Right cardiac atrium (tissue), 5 donors: ENCODE measurements around the gene NYAP1. TPM values are rescaled to one million over a fixed set of nuclear protein-coding genes. Genes with fewer than 3 reads are reported as not detected.
A peak's percentile ranks its signal among the peaks of the same experiment; 100 is the strongest.
"Not testable (repeated sequence)": the region's sequence is repeated elsewhere in the genome, so short reads cannot be mapped to it uniquely, and the experiment has no call there.

ENCODE experiments used
- ATAC-seq, 2 donors: fragments of 200-7000 bp; cut with Tn5 transposase; one replicate each; pipeline versions ENCODE4 v1.8.0 to v1.9.1; 2020; ENCODE audit warnings: moderate library complexity in 2 of 2, mild to moderate bottlenecking in 1 of 2
- DNase-seq, 3 donors: peaks; one replicate each; pipeline ENCODE4 v3.0.0-alpha.2; 2020
- H3K27ac ChIP-seq: one replicate; pipeline ENCODE4 v1.5.1; 2013; ENCODE audit warnings: mild to moderate bottlenecking, low read length, control low read depth, moderate library complexity
- H3K27me3 ChIP-seq: one replicate; pipeline ENCODE4 v1.6.1; 2013; ENCODE audit not compliant: control insufficient read depth, insufficient read depth
- H3K4me1 ChIP-seq: one replicate; pipeline ENCODE4 v1.6.1; 2013; ENCODE audit warnings: low read length; ENCODE audit not compliant: control insufficient read depth, insufficient read depth
- H3K4me3 ChIP-seq: one replicate; pipeline ENCODE4 v1.5.1; 2013; ENCODE audit warnings: low read length, control low read depth
- H3K9me3 ChIP-seq: one replicate; pipeline ENCODE4 v1.6.1; 2013; ENCODE audit warnings: low read length; ENCODE audit not compliant: control insufficient read depth
- WGBS: extraction: QIAGEN DNeasy Blood & Tissue Kit; methylation state at CpG from one replicate; pipeline ENCODE4 v1.1.7; 2013; 5-methylcytosine and 5-hydroxymethylcytosine counted together
- intact Hi-C, 4 donors: fragments of 100-400 bp; cut with DNase I; formaldehyde crosslinking; loops; one replicate each; pipeline versions ENCODE4 v1.11.0 to v1.14.0; 2022 to 2023
- polyA plus RNA-seq: library from polyadenylated mRNA; stranded (reverse); fragments of 200-250 nt; gene quantifications from one replicate; pipeline ENCODE4 v1.2.3, GENCODE V29; 2013
- total RNA-seq, 4 donors: library from RNA; stranded (reverse); fragmentation: NEBNext Ultra II Directional; extraction: Animal tissue kit (Norgen Biotek cat#: 25700); gene quantifications; one replicate each; pipeline ENCODE4 v1.2.1, GENCODE V29; 2021
- donor health status: healthy with polysubstance abuse.
- donor health status: DM: no; HTN: yes; CAD: no.
- donor health status: DM: no; HTN: no; CAD: no.
- donor health status: DM: no; HTN: yes; CAD: no; lungs with severe emphysema.
- donor health status: DM: yes; HTN: yes; CAD: no.

Gene NYAP1
- total and polyA plus RNA-seq, 5 donors = 0.39 to 1.1 (median 0.76) TPM

DNA sequence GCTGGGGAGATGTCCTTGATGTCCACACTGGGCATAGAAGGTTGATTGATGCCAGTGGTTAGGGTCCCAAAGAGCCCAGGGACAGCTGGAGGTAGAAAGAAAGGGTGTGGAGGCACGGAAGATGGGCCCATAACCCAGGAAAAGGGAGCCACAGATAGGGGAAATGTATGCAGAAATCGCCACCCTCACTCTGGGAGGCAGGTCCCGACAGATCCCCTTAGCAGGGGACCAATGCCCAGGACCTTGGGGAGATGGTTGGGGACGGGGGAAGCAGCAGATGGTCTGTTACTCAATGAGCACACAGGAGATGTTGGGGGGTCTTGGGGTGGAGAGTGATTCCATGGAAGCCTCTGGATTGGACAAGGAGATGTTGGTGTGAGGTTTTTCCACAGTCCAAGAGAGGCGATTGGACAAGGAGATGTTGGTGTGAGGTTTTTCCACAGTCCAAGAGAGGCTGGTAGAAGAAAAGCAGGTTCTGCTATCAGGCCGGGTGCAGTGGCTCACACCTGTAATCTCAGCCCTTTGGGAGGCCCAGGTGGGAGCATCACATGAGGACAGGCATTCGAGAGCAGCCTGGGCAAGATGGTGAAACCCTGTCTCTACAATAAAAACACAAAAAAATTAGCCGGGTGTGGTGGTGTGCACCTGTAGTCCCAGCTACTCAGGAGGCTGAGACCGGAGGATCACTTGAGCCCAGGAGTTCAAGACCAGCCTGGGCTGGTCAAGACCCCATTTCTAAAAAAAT is 40.5 kb upstream of the NYAP1 start:
- DNase-seq (no peak), ATAC-seq (no peak)
- intact Hi-C loops = no loop called here
- Histone ChIP-seq H3K4me3 (no peak overlapping the region), H3K4me1 (no peaks in the 10 kb centered on the region), H3K27me3 (no peaks in the 10 kb centered on the region), H3K9me3 (no peaks in the 10 kb centered on the region), H3K27ac (peak overlapping the region; percentile 34)
- 91% methylated on average over 9 of the region's 9 CpGs for WGBS

DNA sequence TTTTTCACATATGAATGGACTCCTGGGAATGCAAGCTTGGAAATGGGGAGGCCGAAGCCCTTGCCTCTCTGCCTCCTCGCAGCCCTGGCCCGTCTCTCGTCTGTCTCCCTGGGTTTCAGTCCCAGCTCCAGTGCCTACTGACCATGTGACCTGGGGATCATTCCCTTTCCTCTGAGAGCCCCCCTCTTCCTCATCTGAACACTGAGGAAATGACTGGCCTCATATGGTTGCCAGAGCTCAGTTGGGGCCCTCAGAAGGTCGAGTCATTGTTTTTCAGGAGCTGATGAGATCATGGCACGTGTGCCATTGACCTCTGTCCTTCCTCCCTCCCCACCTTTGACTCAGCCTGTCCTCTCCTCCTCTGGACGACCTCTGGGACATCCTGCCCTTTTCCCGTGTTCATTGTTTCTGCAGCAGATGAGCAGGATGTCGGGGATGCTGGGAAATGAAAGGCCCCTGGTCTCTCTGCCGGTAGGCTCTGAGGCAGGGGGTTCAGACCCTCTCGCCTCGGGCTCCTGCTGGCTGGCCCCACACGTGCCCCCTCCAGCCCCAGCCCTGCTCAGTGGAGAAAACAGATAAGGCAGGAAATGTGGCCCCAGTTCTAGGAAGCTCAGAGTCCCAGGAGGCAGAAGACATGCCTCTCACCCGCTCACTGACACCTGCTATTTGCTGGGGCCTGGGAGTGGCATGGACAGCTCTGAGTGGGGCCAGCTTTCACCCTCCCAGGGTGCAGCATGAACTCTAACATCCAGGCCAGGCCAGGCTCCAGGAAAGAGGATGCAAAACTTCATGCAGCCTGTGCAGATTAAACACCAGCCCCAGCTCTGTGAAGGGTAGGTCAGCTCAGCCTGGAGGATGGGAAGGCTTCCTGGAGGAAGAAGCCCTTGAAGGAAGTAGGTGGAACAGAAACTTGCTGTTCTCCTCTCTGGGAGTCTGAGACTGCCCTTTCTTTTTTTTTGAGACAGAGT is 39.1 kb upstream of the NYAP1 start:
- WGBS = 27% methylated on average over 14 of the region's 14 CpGs
- intact Hi-C loops = no loop called here
- peak overlapping the region; percentile 85 for H3K27ac ChIP-seq
- H3K27me3 ChIP-seq = no peaks in the 10 kb centered on the region
- no peaks in the 10 kb centered on the region for H3K4me1 ChIP-seq
- no peak overlapping the region for H3K4me3 ChIP-seq
- DNase-seq (peak; percentile 53 to 68 (median 63)), ATAC-seq (peak; percentile 73 to 88)
- no peaks in the 10 kb centered on the region for H3K9me3 ChIP-seq

DNA sequence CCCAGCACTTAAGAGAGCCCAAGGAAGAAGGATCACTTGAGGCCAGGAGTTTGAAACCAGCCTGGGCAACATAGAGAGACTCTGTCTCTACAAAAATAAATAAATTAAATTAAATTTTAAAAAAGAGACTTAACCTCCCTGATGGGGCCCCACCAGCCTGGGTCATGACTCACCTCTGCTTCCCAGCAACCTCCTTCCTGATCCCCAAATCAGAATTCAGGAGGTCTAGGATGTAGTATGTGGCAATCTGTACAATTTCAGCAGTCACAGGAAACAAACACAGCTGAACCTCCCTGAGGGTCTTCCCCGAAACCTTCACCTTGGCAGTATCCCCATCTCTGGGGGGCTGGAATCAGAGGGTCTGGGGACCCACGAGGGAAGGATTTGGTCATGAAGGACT is 37.7 kb upstream of the NYAP1 start:
- ATAC-seq (no peak), DNase-seq (no peak)
- 70% methylated on average over 2 of the region's 2 CpGs for WGBS
- Histone ChIP-seq H3K27ac (no peak overlapping the region), H3K4me3 (no peak overlapping the region), H3K9me3 (no peaks in the 10 kb centered on the region), H3K27me3 (no peaks in the 10 kb centered on the region), H3K4me1 (no peaks in the 10 kb centered on the region)
- intact Hi-C loops = no loop called here

DNA sequence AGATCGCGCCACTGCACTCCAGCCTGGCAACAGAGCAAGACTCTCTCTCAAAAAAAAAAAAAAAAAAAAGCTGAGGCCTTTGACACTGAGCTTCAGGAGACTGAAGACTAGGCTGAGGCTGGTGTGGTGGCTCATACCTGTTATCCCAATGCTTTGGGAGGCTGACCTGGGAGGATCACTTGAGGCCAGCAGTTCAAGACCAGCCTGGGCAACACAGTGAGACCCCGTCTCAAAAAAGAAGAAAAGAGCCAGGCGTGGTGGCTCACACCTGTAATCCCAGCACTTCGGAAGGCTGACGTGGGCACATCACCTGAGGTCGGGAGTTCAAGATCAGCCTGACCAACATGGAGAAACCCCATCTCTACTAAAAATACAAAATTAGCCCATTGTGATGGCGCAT is 36.4 kb upstream of the NYAP1 start:
- H3K9me3 ChIP-seq, intact Hi-C loops, H3K4me3 ChIP-seq, H3K27ac ChIP-seq, H3K4me1 ChIP-seq, DNase-seq, ATAC-seq, H3K27me3 ChIP-seq: not testable (repeated sequence)
- 96% methylated on average over 8 of the region's 8 CpGs for WGBS

DNA sequence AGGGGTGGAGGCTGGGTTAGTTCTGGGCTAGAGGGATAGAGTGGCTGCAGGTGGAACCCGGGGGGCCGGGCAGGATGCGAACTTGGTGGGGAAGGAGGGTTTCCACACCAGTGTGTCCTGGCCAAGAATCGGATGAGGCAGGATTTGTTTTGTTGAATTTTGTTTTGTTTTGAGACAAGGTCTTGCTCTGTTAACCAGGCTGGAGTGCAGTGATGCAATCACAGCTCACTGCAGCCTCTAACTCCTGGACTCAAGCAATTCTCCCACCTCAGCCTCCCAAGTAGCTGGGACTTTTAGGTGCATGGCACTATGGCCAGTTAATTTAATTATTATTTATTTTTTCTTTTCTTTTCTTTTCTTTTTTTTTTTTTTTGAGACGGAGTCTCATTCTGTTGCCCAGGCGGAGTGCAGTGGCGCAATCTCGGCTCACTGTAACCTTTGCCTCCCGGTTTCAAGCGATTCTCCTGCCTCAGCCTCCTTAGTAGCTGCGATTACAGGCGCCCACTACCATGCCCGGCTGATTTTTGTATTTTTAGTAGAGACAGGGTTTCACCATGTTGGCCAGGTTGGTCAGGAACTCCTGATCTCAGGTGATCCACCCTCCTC is 34.4 kb upstream of the NYAP1 start:
- 84% methylated on average over 13 of the region's 13 CpGs for WGBS
- Histone ChIP-seq H3K4me1 (no peaks in the 10 kb centered on the region), H3K27ac (no peak overlapping the region), H3K4me3 (no peak overlapping the region), H3K9me3 (no peaks in the 10 kb centered on the region), H3K27me3 (no peaks in the 10 kb centered on the region)
- ATAC-seq = no peak
- no peak for DNase-seq
- intact Hi-C loops = no loop called here

DNA sequence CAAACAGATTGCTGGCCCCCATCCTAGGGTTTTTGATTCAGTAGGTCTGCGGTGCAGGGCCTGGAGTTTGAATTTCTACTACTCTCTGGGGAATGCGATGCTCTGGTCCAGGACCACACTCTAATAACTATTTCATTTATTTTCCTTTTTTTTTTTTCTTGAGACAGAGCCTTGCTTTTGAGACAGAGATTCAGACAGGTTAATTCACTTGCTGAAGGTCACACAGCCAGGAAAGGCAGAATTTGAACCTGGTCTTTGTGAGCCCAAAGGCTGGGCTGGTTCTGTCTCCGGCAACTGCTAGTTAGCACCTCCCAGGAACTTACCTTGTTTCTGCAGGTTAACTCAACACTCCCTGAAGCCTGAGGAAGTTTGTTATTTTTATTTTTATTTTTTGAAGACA is 31.2 kb upstream of the NYAP1 start:
- DNase-seq = no peak
- H3K9me3 ChIP-seq = no peaks in the 10 kb centered on the region
- no peak for ATAC-seq
- WGBS = 88% methylated on average over 3 of the region's 3 CpGs
- H3K27ac ChIP-seq = no peak overlapping the region
- intact Hi-C loops = no loop called here
- no peaks in the 10 kb centered on the region for H3K4me1 ChIP-seq
- H3K27me3 ChIP-seq = no peaks in the 10 kb centered on the region
- no peak overlapping the region for H3K4me3 ChIP-seq

DNA sequence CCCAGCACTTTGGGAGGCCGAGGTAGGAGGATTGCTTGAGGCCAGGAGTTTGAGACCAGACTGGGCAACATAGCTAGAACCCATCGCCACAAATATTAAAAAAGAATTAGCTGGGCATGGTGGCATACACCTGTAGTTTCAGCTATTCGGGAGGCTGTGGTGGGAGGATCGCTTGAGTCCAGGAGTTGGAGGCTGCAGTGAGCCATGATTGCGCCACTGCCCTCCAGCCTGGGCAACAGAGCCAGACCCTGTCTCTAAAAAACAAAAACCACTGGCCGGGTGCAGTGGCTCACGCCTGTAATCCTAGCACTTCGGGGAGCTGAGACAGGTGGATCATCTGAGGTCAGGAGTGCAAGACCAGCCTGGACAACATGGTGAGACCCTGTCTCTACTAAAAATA is 29.9 kb upstream of the NYAP1 start:
- WGBS = 95% methylated on average over 8 of the region's 8 CpGs
- H3K27me3 ChIP-seq, H3K4me3 ChIP-seq, H3K27ac ChIP-seq, H3K4me1 ChIP-seq, ATAC-seq, intact Hi-C loops, DNase-seq, H3K9me3 ChIP-seq: not testable (repeated sequence)

DNA sequence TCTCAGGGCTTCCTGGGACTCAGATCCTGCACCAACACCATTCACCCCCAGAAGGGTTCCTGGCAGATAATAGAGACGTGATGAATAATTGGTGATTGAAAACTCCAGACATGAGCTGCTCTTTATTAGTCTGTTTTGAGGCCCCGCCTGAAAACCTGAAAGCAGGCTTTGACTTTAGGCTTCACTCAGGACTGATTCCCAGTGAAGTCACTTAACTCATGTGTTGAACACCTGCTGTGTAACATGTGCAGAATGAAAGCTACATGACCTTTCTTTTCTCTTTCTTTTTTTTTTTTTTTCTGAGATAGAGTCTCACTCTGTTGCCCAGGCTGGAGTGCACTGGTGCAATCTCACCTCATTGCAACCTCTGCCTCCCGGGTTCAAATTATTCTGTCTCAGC is 28.5 kb upstream of the NYAP1 start:
- H3K27me3 ChIP-seq = no peaks in the 10 kb centered on the region
- no peak for DNase-seq
- ATAC-seq = no peak
- H3K4me3 ChIP-seq = no peak overlapping the region
- no peak overlapping the region for H3K27ac ChIP-seq
- no peaks in the 10 kb centered on the region for H3K9me3 ChIP-seq
- intact Hi-C loops = no loop called here
- 91% methylated on average over 3 of the region's 3 CpGs for WGBS
- no peaks in the 10 kb centered on the region for H3K4me1 ChIP-seq

DNA sequence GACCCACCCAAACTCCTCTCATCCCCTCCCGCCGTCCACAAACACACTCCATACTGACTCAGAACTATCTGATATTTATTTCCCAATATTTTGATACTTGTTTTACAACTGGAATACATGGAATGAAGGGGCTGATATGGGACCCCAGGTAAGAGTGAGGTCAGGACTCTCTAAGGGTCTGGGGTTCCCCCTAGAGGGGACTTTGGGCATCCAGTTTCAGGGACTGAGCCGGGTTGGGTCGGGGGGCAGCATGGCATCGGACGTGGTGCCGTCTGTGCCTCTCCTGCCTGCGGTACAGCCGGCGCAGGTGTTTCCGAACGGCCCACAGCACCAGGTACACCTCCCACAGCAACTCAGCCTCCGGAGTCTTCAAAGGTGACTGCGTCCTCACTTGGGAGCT is 27.2 kb upstream of the NYAP1 start:
- H3K27ac ChIP-seq = no peak overlapping the region
- H3K4me3 ChIP-seq = no peak overlapping the region
- no peaks in the 10 kb centered on the region for H3K9me3 ChIP-seq
- peak; percentile 8 to 12 for ATAC-seq
- H3K27me3 ChIP-seq = no peaks in the 10 kb centered on the region
- DNase-seq = peak in 1 of 3 donors; percentile 32
- 88% methylated on average over 14 of the region's 14 CpGs for WGBS
- intact Hi-C loops = no loop called here
- H3K4me1 ChIP-seq = no peaks in the 10 kb centered on the region

DNA sequence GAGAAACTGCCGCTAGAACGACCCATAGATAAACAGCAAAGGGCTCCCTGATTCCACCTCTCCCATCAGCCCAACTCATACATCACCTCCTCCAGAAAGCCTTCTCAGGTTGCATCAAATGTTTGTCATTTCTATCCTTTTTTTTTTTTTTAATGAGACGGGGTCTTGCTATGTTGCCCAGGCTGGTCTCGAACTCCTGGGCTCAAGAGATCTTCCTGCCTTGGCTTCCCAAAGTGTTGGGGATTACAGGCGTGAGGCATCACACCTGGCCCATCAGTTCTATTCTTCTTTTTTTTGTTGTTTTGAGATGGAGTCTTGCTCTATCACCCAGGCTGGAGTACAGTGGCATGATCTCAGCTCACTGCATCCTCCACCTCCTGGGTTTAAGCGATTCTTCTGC is 26.7 kb upstream of the NYAP1 start:
- intact Hi-C loops = no loop called here

DNA sequence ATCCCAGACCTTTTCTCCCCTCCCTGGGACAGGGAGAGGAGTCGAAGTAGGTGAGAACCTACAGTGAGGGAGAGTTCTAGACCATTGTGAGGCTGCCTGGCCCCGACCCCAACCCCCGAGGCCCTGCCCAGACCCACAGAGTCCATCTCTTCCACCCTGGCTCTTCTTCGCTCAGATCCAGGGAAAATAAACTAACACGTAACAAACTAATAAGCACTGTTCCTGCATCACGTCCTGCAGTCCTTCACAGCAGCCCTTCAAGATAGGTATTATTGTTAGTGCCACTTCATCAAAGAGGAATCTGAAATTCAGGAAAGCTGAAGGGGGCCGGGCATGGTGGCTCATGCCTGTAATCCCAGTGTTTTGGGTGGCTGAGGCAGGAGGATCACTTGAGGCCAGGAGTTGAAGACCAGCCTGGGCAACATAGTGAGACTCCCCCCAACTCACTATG is 19.5 kb upstream of the NYAP1 start, which contains the start of gene SPACDR:
TSS of gene SPACDR (minus strand) at position 51 of the 451 bp plus-strand sequence. CDS start 235 bp downstream, outside the sequence.
- H3K27me3 ChIP-seq = no peaks in the 10 kb centered on the region
- H3K4me3 ChIP-seq = no peak within 1 kb of the TSS
- no peak within 1 kb of the TSS for H3K27ac ChIP-seq
- no peaks in the 10 kb centered on the region for H3K9me3 ChIP-seq
- WGBS = 80% methylated on average over 7 of the region's 7 CpGs
- no peaks in the 10 kb centered on the region for H3K4me1 ChIP-seq
- intact Hi-C loops = loop anchor here in 3 of 4 donors (10.0 kb wide), 2 partner anchors 221 to 231 kb away; partner anchors contain the start of gene GIGYF1 (in 2 of the 3)
- ATAC-seq (no peak), DNase-seq (no peak)

More for the DNA sequence above, 26.7 kb upstream of the NYAP1 start:
- 95% methylated on average over 6 of the region's 6 CpGs for WGBS
- H3K27me3 ChIP-seq = no peaks in the 10 kb centered on the region
- DNase-seq (no peak), ATAC-seq (no peak)
- no peak overlapping the region for H3K4me3 ChIP-seq
- H3K4me1 ChIP-seq = no peaks in the 10 kb centered on the region
- no peak overlapping the region for H3K27ac ChIP-seq
- H3K9me3 ChIP-seq = no peaks in the 10 kb centered on the region
